Frontal cortex (tissue), 4 donors: ENCODE results near the gene GAA. TPM values are rescaled to one million over a fixed set of nuclear protein-coding genes. Genes with fewer than 3 reads are reported as not detected.

ENCODE experiments used
- DNase-seq, 2 donors: peaks; one replicate each; pipeline ENCODE4 v3.0.0; 2012; ENCODE audit warnings: low spot score in 2 of 2
- FAIRE-seq: peaks from 2 replicates; lab custom pipeline; 2012; peaks lifted over from hg19 to GRCh38; lab: Jason Lieb, UNC
- total RNA-seq: library from RNA; depleted of rRNA; stranded (reverse); fragments of >200 nt; gene quantifications from one replicate; pipeline ENCODE4 v1.2.3, GENCODE V29; 2014
- donor health status: control.
- donor health status: control.
- donor health status: control.

GAA gene
- total RNA-seq, 1 donor from 2014 or later: 12.2 TPM

- FAIRE-seq (no peak), DNase-seq (no peak)
These were observed 11.7 kb downstream of the GAA start for GRCh38 chr17:80113033-80113484.

GRCh38 chr17:80114758-80115157 lies 13.4 kb downstream of the GAA start:
- FAIRE-seq (no peak), DNase-seq (no peak)

GRCh38 chr17:80115159-80115558 lies 13.8 kb downstream of the GAA start:
- FAIRE-seq (no peak), DNase-seq (no peak)

- FAIRE-seq: no peak
These were observed 15.0 kb downstream of the GAA start for GRCh38 chr17:80116276-80116920.

GRCh38 chr17:80116921-80117380 lies 15.6 kb downstream of the GAA start:
- FAIRE-seq: no peak

More at GRCh38 chr17:80116276-80116920, 15.0 kb downstream of the GAA start:
- no peak for DNase-seq

GRCh38 chr17:80117491-80118401 lies 16.4 kb downstream of the GAA start:
- DNase-seq (no peak), FAIRE-seq (no peak)

More at GRCh38 chr17:80116921-80117380, 15.6 kb downstream of the GAA start:
- no peak for DNase-seq

- FAIRE-seq: no peak
- no peak for DNase-seq
These were observed 17.4 kb downstream of the GAA start for GRCh38 chr17:80118601-80119270.

DNA sequence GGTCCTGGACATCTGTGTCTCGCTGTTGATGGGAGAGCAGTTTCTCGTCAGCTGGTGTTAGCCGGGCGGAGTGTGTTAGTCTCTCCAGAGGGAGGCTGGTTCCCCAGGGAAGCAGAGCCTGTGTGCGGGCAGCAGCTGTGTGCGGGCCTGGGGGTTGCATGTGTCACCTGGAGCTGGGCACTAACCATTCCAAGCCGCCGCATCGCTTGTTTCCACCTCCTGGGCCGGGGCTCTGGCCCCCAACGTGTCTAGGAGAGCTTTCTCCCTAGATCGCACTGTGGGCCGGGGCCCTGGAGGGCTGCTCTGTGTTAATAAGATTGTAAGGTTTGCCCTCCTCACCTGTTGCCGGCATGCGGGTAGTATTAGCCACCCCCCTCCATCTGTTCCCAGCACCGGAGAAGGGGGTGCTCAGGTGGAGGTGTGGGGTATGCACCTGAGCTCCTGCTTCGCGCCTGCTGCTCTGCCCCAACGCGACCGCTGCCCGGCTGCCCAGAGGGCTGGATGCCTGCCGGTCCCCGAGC lies 17.9 kb downstream of the GAA start:
- FAIRE-seq (no peak), DNase-seq (no peak)

- no peak for DNase-seq
- no peak for FAIRE-seq
These were observed 18.5 kb downstream of the GAA start for GRCh38 chr17:80119839-80120238.

DNA sequence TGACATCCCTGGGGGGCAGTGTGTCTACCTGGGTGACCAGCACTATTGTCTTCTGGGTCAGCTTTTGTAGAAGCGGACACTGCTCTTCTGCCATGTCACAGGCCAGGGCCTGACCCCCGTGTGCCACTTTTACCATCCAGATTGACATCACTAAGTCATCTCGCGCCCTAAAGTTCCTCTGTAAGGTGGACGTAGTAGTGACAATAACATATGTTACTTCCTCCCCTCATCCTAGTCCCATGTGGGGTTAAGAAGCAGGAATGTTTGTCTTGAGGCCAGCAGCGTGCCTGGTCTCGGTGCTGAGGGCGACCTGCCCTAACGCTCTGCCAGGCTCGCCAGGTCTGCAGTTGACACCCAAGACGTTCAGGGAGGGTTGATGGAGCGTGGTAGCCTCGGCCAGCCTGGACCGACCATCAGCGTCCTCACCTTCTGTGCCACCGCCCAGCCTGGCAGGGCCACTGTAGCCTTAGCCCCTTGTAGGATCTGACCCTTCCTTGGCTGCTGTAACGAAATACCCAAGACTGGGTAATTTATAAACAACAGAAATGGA lies 20.7 kb downstream of the GAA start:
- no peak for DNase-seq
- no peak for FAIRE-seq

DNA sequence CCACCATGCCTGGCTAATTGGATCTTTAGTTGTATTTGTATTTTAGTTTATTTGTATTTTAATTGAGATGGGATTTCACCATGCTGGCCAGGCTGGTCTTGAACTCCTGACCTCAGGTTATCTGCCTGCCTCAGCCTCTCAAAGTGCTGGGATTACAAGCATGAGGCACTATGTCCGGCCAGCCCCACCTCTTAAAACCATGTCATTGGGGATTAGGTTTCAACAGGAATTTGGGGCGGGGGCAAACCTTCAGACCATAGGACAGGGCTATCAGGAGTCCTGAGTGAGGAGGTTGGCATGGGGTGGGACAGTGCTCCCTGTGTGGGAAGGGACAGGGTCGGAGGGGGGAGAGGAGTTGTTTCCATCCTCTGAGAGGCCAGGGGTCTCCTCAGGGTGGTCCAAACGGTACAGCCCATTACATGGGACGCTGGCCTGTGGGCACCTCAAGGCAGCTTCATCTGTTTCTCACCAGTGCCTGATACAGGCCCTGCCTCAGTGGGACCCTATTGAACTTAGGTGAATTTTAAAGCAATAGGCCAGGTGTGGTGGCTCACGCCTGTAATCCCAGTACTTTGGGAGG lies 21.6 kb downstream of the GAA start:
- DNase-seq: no peak
- no peak for FAIRE-seq

DNA sequence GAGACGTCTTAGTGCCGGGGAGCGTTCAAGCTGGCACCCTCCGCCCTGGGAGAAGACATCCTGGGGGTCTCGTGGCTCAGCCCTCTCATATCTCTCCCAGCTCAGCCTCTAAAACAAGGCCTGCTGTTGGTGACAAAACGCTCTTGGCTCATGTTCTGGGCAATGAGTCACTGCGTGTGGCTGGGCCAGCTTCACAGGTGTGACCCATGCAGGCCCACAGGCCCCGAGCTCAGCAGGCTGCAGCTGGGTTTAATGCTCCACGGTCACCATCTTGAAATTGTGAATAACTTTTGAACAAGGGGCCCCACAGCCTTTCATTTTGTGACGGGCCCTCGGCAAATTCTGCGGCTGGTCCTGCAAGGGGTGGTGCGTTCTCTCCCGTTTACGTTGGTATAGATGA lies 22.4 kb downstream of the GAA start:
- FAIRE-seq: no peak
- DNase-seq: no peak

- DNase-seq (peak in 1 of 2 donors; percentile 15), FAIRE-seq (no peak)
These were observed 23.1 kb downstream of the GAA start for GRCh38 chr17:80124351-80124981.

DNA sequence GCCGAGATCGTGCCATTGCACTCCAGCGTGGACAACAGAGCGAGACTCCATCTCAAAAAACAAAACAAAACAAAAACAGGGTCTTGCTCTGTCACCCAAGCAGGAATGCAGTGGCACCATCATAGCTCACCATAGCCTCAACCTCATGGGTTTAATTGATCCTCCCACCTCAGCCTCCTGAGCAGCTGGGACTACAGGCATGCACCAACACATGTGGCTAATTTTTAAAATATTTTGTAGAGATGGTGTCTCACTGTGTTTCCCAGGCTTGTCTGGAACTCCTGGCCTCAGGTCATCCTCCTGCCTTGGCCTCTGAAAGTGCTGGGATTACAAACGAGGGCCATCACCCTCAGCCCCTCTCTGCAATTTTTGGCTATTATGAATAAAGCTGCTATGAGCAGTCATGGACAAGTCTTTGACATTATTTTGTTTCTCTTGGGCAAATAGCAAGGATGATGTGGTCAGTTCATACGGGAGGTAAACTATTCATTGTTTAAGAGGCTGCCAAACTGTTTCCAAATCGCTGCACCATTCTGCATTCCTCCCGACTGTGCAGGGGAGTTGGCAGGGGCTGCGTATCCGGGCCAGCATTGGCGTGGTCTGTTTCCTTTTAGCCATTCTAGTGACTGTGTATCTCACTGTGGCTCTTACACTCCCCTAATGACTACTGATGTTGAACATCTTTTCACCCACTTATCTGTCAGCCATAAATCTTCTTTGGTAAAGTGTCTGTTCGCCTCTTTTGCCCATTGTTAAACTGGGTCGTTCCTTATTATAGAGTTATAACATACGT lies 24.5 kb downstream of the GAA start:
- DNase-seq: no peak
- no peak for FAIRE-seq

- no peak for FAIRE-seq
- DNase-seq: no peak
These were observed 25.0 kb downstream of the GAA start for GRCh38 chr17:80126449-80126715.

DNA sequence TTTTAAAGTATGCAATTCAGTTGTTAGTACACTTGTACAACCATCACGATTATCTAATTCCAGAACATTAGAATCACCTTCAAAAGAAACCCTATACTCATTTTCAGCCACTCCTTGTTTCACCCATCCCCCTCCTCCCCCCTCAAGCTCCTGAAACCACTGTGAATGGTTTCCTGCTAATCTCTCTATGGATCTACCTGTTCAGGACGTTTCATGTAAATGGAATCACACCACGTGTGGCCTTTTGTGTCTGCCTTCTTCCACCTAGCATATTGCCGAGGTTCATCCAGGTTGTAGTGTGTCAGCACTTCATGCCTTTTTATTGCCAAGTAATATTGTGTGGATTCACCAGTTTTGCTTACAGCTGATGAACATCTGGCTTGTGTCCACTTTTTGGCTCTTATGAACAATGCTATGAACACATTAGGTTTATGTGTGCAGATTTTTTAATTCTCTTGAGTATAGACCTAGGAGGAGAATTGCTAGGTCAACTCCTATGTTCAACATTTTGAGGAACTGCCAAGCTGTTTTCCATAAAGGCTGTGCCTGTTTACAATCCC lies 27.7 kb downstream of the GAA start:
- DNase-seq: no peak

GRCh38 chr17:80130992-80131391 lies 29.6 kb downstream of the GAA start:
- no peak for FAIRE-seq

More for the DNA sequence above, 27.7 kb downstream of the GAA start:
- no peak for FAIRE-seq

DNA sequence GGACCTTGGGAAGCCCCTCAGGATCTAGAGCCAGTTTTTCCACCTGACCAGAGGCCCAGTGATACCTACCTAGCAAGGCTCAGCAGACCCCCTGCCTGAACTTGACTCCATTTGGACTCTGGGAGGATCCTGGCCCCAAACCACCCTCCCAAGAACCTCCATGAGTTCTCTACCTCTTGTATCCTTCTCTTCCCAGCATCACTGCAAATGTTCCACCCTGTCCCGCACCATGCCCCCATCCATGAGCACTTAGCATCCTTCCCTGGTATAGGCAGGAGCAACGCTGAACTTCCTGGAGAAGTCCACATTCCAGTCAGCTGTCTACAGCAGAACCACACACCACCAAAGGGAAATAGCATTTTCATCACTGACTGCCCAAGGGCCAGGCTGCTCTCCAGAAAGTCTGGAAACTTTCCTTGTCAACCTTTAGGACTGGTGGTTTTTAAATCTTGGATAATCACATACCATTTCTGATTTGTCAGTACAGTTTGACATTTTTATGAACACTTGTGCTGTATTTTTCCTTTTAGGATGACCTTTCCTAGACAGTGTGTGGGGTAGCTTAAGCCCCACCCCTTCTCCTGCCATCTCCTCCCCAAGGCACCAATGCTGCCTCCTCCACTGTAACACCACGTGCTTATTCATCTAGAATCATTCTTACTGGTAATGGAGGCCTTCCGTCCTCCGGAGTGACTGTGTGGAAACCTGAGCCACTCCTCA lies 31.7 kb downstream of the GAA start:
- DNase-seq (no peak), FAIRE-seq (no peak)

More at GRCh38 chr17:80130992-80131391, 29.6 kb downstream of the GAA start:
- no peak for DNase-seq
